ENCODE measurements around the gene PRSS37. TPM values are rescaled to one million over a fixed set of nuclear protein-coding genes. Genes with fewer than 3 reads are reported as not detected.

PRSS37 gene
- total RNA-seq, 2 experiments from 2014 or later: not detected

DNA sequence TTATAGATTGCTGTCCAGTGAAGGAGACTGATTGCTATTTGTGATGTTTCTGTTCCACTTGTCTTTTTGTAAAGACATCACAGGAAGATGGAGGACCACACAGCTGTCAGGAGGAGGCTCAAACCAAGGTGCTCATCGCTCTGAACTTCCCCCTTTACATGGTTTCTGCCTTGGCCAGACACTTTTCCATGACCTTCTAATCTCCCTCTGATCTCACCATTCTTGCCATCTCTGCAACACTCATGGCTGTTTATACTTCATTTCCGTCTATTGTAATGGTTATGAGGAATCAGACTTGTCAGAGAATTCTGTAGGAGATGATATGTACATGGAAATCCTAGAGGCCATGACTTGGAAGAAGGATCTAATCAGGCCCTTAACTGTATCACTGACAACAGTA lies 53.0 kb downstream of the PRSS37 start:
- ChIA-PET POLR2A (interaction anchor here (1.1 to 1.2 kb wide), 2 partner anchors 12 to 49 kb away, joined by 3 read pairs; no protein-coding TSS in a partner anchor), CTCF (ENCODE audit: unreplicated experiment) (no interaction called here)
- no peaks in the 10 kb centered on the region for H3K9me3 ChIP-seq (ENCODE audit: low read length)
- no peak for DNase-seq (ENCODE audit: low spot score)
- H2AFZ ChIP-seq (ENCODE audit: low read length): no peak overlapping the region
- H3K4me1 ChIP-seq (ENCODE audit: insufficient read depth, low read length, poor library complexity, severe bottlenecking): no peaks in the 10 kb centered on the region
- H3K79me2 ChIP-seq (ENCODE audit: insufficient read depth, low read depth, low read length): no peaks in the 10 kb centered on the region
- no TSS peak for BruUV-seq (replicated peaks)
- H3K4me2 ChIP-seq (ENCODE audit: low read length): no peak overlapping the region
- no peak overlapping the region for H3K4me3 ChIP-seq (ENCODE audit: low read depth, low read length, poor library complexity, severe bottlenecking)
- TF ChIP-seq, protein P1, sequence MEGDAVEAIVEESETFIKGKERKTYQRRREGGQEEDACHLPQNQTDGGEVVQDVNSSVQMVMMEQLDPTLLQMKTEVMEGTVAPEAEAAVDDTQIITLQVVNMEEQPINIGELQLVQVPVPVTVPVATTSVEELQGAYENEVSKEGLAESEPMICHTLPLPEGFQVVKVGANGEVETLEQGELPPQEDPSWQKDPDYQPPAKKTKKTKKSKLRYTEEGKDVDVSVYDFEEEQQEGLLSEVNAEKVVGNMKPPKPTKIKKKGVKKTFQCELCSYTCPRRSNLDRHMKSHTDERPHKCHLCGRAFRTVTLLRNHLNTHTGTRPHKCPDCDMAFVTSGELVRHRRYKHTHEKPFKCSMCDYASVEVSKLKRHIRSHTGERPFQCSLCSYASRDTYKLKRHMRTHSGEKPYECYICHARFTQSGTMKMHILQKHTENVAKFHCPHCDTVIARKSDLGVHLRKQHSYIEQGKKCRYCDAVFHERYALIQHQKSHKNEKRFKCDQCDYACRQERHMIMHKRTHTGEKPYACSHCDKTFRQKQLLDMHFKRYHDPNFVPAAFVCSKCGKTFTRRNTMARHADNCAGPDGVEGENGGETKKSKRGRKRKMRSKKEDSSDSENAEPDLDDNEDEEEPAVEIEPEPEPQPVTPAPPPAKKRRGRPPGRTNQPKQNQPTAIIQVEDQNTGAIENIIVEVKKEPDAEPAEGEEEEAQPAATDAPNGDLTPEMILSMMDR (conservative IDR thresholded peaks at IDR 0.05; ENCODE audit: low read length): no peak
- TF ChIP-seq EZH2phosphoT487 (IDR thresholded peaks at IDR 0.05; ENCODE audit: borderline replicate concordance, low read depth, low read length): no peak
- H3K27ac ChIP-seq (ENCODE audit: low read depth, low read length, poor library complexity, severe bottlenecking): no peak overlapping the region
- no peaks in the 10 kb centered on the region for H3K9me2 ChIP-seq (ENCODE audit: insufficient read depth, low read length)
- H4K20me1 ChIP-seq (ENCODE audit: insufficient read depth, low read length): no peaks in the 10 kb centered on the region
- intact Hi-C loops (cut with micrococcal nuclease; ENCODE audit: unreplicated experiment): no loop called here
- H3K36me3 ChIP-seq (ENCODE audit: insufficient read depth, low read length): no peaks in the 10 kb centered on the region

Other genes starting within 250 kb of the PRSS37 start
- 3.8 and 4.9 TPM in 2 replicates for gene DENND11, start 139.3 kb downstream of the PRSS37 start, total RNA-seq (2014; rRNA removed; shearing (Covaris generic))
- gene DENND11, start 139.3 kb downstream of the PRSS37 start, total RNA-seq (2022): 9.7 and 9.9 TPM in 2 replicates
- not detected in 2 replicates for gene WEE2, start 133.1 kb downstream of the PRSS37 start, total RNA-seq (2014; rRNA removed; shearing (Covaris generic))
- gene WEE2, start 133.1 kb downstream of the PRSS37 start, total RNA-seq (2022): not detected in 2 replicates
- 177 and 235 TPM in 2 replicates for gene SSBP1, start 103.1 kb downstream of the PRSS37 start, total RNA-seq (2014; rRNA removed; shearing (Covaris generic))
- 157 and 178 TPM in 2 replicates for gene SSBP1, start 103.1 kb downstream of the PRSS37 start, total RNA-seq (2022)
- gene TAS2R3, start 77.4 kb downstream of the PRSS37 start, total RNA-seq (2014; rRNA removed; shearing (Covaris generic)): 2.5 and 3.8 TPM in 2 replicates
- 1.5 and 2.4 TPM in 2 replicates for gene TAS2R3, start 77.4 kb downstream of the PRSS37 start, total RNA-seq (2022)
- 1.6 and 2.4 TPM in 2 replicates for gene TAS2R4, start 64.8 kb downstream of the PRSS37 start, total RNA-seq (2014; rRNA removed; shearing (Covaris generic))
- gene TAS2R4, start 64.8 kb downstream of the PRSS37 start, total RNA-seq (2022): 1.2 and 1.8 TPM in 2 replicates
- 1.6 and 2.2 TPM in 2 replicates for gene TAS2R5, start 51.3 kb downstream of the PRSS37 start, total RNA-seq (2014; rRNA removed; shearing (Covaris generic))
- gene TAS2R5, start 51.3 kb downstream of the PRSS37 start, total RNA-seq (2022): 1.3 and 1.8 TPM in 2 replicates
- 0.06 TPM in 1 of 2 replicates, not detected in the other for gene OR9A4, start 74.9 kb upstream of the PRSS37 start, total RNA-seq (2014; rRNA removed; shearing (Covaris generic))
- gene OR9A4, start 74.9 kb upstream of the PRSS37 start, total RNA-seq (2022): not detected in 2 replicates
- not detected in 2 replicates for gene CLEC5A, start 105.5 kb upstream of the PRSS37 start, total RNA-seq (2014; rRNA removed; shearing (Covaris generic))
- not detected in 2 replicates for gene CLEC5A, start 105.5 kb upstream of the PRSS37 start, total RNA-seq (2022)
- not detected in 2 replicates for gene TAS2R38, start 132.3 kb upstream of the PRSS37 start, total RNA-seq (2014; rRNA removed; shearing (Covaris generic))
- not detected in 2 replicates for gene TAS2R38, start 132.3 kb upstream of the PRSS37 start, total RNA-seq (2022)
- gene MGAM, start 154.4 kb upstream of the PRSS37 start, total RNA-seq (2014; rRNA removed; shearing (Covaris generic)): 0.03 and 0.05 TPM in 2 replicates
- not detected in 2 replicates for gene MGAM, start 154.4 kb upstream of the PRSS37 start, total RNA-seq (2022)

All from OCI-LY7 (cell line).